ENCODE measurements around the gene LAMA1. TPM values are rescaled to one million over a fixed set of nuclear protein-coding genes. Genes with fewer than 3 reads are reported as not detected.

The LAMA1 gene, protein sequence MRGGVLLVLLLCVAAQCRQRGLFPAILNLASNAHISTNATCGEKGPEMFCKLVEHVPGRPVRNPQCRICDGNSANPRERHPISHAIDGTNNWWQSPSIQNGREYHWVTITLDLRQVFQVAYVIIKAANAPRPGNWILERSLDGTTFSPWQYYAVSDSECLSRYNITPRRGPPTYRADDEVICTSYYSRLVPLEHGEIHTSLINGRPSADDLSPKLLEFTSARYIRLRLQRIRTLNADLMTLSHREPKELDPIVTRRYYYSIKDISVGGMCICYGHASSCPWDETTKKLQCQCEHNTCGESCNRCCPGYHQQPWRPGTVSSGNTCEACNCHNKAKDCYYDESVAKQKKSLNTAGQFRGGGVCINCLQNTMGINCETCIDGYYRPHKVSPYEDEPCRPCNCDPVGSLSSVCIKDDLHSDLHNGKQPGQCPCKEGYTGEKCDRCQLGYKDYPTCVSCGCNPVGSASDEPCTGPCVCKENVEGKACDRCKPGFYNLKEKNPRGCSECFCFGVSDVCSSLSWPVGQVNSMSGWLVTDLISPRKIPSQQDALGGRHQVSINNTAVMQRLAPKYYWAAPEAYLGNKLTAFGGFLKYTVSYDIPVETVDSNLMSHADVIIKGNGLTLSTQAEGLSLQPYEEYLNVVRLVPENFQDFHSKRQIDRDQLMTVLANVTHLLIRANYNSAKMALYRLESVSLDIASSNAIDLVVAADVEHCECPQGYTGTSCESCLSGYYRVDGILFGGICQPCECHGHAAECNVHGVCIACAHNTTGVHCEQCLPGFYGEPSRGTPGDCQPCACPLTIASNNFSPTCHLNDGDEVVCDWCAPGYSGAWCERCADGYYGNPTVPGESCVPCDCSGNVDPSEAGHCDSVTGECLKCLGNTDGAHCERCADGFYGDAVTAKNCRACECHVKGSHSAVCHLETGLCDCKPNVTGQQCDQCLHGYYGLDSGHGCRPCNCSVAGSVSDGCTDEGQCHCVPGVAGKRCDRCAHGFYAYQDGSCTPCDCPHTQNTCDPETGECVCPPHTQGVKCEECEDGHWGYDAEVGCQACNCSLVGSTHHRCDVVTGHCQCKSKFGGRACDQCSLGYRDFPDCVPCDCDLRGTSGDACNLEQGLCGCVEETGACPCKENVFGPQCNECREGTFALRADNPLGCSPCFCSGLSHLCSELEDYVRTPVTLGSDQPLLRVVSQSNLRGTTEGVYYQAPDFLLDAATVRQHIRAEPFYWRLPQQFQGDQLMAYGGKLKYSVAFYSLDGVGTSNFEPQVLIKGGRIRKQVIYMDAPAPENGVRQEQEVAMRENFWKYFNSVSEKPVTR (N-terminal part only)
- total RNA-seq: not detected
- not detected for polyA plus RNA-seq
- not detected for total RNA-seq

DNA sequence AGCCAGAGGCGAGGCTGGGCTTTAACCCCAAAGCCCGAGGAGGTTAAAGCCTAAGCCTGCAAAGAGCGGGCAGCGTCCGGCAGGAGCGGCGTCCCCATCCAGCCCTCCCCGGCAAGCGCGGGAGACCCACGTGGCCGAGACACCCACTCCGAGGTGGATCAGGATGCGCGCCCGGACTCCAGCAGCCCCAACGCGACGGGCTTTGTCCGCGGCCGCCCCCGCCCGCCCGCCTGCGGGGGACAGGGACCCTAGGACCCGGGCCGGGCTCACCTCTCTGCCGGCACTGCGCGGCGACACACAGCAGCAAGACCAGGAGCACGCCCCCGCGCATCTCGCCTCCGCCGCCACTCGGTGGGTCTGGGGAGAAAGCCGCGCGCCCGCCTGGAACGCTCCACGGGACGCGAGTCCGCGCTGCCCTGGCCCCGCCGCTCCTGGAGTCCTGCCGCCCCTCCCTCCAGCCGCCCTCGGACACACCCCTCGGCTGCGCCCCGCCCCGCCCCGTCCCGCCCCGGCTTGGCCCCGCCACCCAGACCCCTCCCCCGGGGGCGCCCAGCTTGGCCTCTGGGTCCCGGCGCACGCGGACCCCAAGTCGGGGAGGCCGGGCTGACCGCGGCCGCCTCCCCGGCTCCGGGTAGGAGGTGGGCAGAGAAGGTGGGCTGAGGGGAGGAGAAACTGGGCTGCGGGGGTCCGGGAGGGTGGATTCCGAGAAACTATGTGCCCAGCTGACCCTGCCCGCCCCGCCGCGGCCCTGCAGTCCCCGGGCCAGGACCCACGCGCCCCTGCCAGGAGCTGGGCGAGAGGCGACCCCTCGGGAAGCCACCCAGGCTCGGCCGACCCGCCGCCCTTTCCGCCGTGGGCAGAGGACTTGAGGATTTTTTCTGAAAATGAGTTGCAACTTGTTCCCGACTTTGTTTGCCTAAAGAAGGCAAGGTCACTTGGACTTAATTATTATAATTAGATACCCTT lies at the start of gene LAMA1:
Gene LAMA1, minus strand, starts transcription at position 408 of the 966 bp plus-strand sequence. Its CDS starts 77 bp downstream, at position 331.
- no peak within 1 kb of the TSS for H3K4me3 ChIP-seq (ENCODE audit: low read length)
- no peak within 1 kb of the TSS for H3K27ac Mint-ChIP-seq
- ATAC-seq (no peak), DNase-seq (no peak)
- H3K36me3 ChIP-seq (ENCODE audit: control insufficient read depth in 2 of 3, insufficient read depth in 3 of 3, low read length in 3 of 3): no peaks in the 10 kb centered on the region
- intact Hi-C loops (cut with micrococcal nuclease): no loop called here
- peaks cover 0 to 19% (median 6%) of the 10 kb centered on the region in 11 donors for H3K9me3 Mint-ChIP-seq
- peaks cover 3 to 13% (median 9%) of the 10 kb centered on the region in 7 donors for H3K4me1 Mint-ChIP-seq
- H3K27ac ChIP-seq (ENCODE audit: low read depth, low read length): no peak within 1 kb of the TSS
- H3K36me3 Mint-ChIP-seq: peaks cover 0 to 14% (median 0%) of the 10 kb centered on the region in 5 donors
- no peaks in the 10 kb centered on the region for H3K4me1 ChIP-seq (ENCODE audit: control insufficient read depth in 2 of 2, insufficient read depth in 2 of 2, low read length in 2 of 2)
- peak within 1 kb of the TSS in 7 of 10 donors; percentile 12 to 66 (median 51) for H3K4me3 Mint-ChIP-seq
- peaks cover 40 to 52% (median 50%) of the 10 kb centered on the region in 5 donors for H3K27me3 Mint-ChIP-seq
- no peaks in the 10 kb centered on the region for H3K27me3 ChIP-seq (ENCODE audit: control insufficient read depth in 2 of 2, insufficient read depth in 2 of 2, low read length in 2 of 2)
- no peaks in the 10 kb centered on the region for H3K9me3 ChIP-seq (ENCODE audit: control insufficient read depth in 2 of 3, low read length in 3 of 3)
- ChIA-PET CTCF (no interaction called here), POLR2A (no interaction called here)

GRCh38 chr18:7165846-7166393 lies 48.3 kb upstream of the LAMA1 start:
- intact Hi-C loops (cut with micrococcal nuclease): no loop called here
- H3K27me3 ChIP-seq (ENCODE audit: control insufficient read depth in 2 of 2, insufficient read depth in 2 of 2, low read length in 2 of 2): no peaks in the 10 kb centered on the region
- no peak overlapping the region for H3K27ac ChIP-seq (ENCODE audit: low read depth, low read length)
- no peak for DNase-seq
- Mint-ChIP-seq H3K9me3 (peaks cover 0 to 4% (median 0%) of the 10 kb centered on the region in 11 donors), H3K27me3 (peaks cover 0 to 7% (median 0%) of the 10 kb centered on the region in 5 donors), H3K27ac (peak overlapping the region in 2 of 9 donors; percentile 57 to 68), H3K4me1 (no peaks in the 10 kb centered on the region), H3K36me3 (no peaks in the 10 kb centered on the region), H3K4me3 (no peak overlapping the region)
- no peaks in the 10 kb centered on the region for H3K9me3 ChIP-seq (ENCODE audit: control insufficient read depth in 2 of 3, low read length in 3 of 3)
- ATAC-seq: no peak
- ChIA-PET POLR2A (no interaction called here), CTCF (no interaction called here)
- H3K4me1 ChIP-seq (ENCODE audit: control insufficient read depth in 2 of 2, insufficient read depth in 2 of 2, low read length in 2 of 2): no peaks in the 10 kb centered on the region
- H3K36me3 ChIP-seq (ENCODE audit: control insufficient read depth in 2 of 3, insufficient read depth in 3 of 3, low read length in 3 of 3): no peaks in the 10 kb centered on the region
- H3K4me3 ChIP-seq (ENCODE audit: low read length): no peak overlapping the region

- Histone ChIP-seq H3K27ac (ENCODE audit: low read depth, low read length) (no peak overlapping the region), H3K27me3 (ENCODE audit: control insufficient read depth in 2 of 2, insufficient read depth in 2 of 2, low read length in 2 of 2) (no peaks in the 10 kb centered on the region), H3K4me3 (ENCODE audit: low read length) (no peak overlapping the region), H3K9me3 (ENCODE audit: control insufficient read depth in 2 of 3, low read length in 3 of 3) (no peaks in the 10 kb centered on the region), H3K36me3 (ENCODE audit: control insufficient read depth in 2 of 3, insufficient read depth in 3 of 3, low read length in 3 of 3) (no peaks in the 10 kb centered on the region), H3K4me1 (ENCODE audit: control insufficient read depth in 2 of 2, insufficient read depth in 2 of 2, low read length in 2 of 2) (no peaks in the 10 kb centered on the region)
- H3K27ac Mint-ChIP-seq: no peak overlapping the region
- DNase-seq (no peak), ATAC-seq (no peak)
- no peak overlapping the region for H3K4me3 Mint-ChIP-seq
- H3K4me1 Mint-ChIP-seq: no peaks in the 10 kb centered on the region
- peaks cover 0 to 7% (median 0%) of the 10 kb centered on the region in 5 donors for H3K27me3 Mint-ChIP-seq
- intact Hi-C loops (cut with micrococcal nuclease): no loop called here
- POLR2A ChIA-PET: no interaction called here
- no peaks in the 10 kb centered on the region for H3K36me3 Mint-ChIP-seq
- H3K9me3 Mint-ChIP-seq: peaks cover 0 to 4% (median 0%) of the 10 kb centered on the region in 11 donors
- CTCF ChIA-PET: no interaction called here
These were observed 46.9 kb upstream of the LAMA1 start for GRCh38 chr18:7164323-7165004.

- H3K9me3 ChIP-seq (ENCODE audit: control insufficient read depth in 2 of 3, low read length in 3 of 3): no peaks in the 10 kb centered on the region
- peaks cover 0 to 3% (median 0%) of the 10 kb centered on the region in 5 donors for H3K27me3 Mint-ChIP-seq
- H3K4me1 Mint-ChIP-seq: peaks cover 0 to 5% (median 0%) of the 10 kb centered on the region in 7 donors
- CTCF ChIA-PET: no interaction called here
- POLR2A ChIA-PET: no interaction called here
- H3K4me1 ChIP-seq (ENCODE audit: control insufficient read depth in 2 of 2, insufficient read depth in 2 of 2, low read length in 2 of 2): no peaks in the 10 kb centered on the region
- no peaks in the 10 kb centered on the region for H3K36me3 Mint-ChIP-seq
- no peaks in the 10 kb centered on the region for H3K27me3 ChIP-seq (ENCODE audit: control insufficient read depth in 2 of 2, insufficient read depth in 2 of 2, low read length in 2 of 2)
- intact Hi-C loops (cut with micrococcal nuclease): no loop called here
- no peak overlapping the region for H3K4me3 ChIP-seq (ENCODE audit: low read length)
- H3K4me3 Mint-ChIP-seq: no peak overlapping the region
- H3K36me3 ChIP-seq (ENCODE audit: control insufficient read depth in 2 of 3, insufficient read depth in 3 of 3, low read length in 3 of 3): no peaks in the 10 kb centered on the region
- no peak overlapping the region for H3K27ac ChIP-seq (ENCODE audit: low read depth, low read length)
- DNase-seq (no peak), ATAC-seq (no peak)
- no peak overlapping the region for H3K27ac Mint-ChIP-seq
- peaks cover 0 to 2% (median 0%) of the 10 kb centered on the region in 11 donors for H3K9me3 Mint-ChIP-seq
These were observed 40.6 kb upstream of the LAMA1 start for GRCh38 chr18:7158216-7158615.

DNA sequence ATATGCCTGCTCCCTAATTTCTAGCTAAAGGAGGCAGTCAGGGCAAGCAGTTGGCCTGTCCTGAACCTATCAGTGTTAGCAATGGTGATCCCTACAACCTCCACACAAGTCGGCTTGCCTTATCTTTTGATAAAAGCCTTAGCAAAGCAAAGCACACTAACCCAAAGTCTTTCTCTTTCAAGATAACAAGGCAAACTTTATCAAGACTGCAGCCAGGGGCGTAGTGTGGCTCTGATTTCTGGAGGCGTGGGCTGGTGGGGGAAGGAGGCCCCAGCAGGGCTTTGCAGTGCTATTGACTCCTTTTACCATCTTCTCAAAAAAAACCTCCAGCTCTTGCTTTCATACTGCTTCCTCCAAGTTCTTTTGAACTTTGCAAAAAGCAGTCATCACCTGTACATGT lies 40.2 kb upstream of the LAMA1 start:
- Histone ChIP-seq H3K9me3 (ENCODE audit: control insufficient read depth in 2 of 3, low read length in 3 of 3) (no peaks in the 10 kb centered on the region), H3K36me3 (ENCODE audit: control insufficient read depth in 2 of 3, insufficient read depth in 3 of 3, low read length in 3 of 3) (no peaks in the 10 kb centered on the region), H3K4me3 (ENCODE audit: low read length) (no peak overlapping the region), H3K4me1 (ENCODE audit: control insufficient read depth in 2 of 2, insufficient read depth in 2 of 2, low read length in 2 of 2) (no peaks in the 10 kb centered on the region), H3K27ac (ENCODE audit: low read depth, low read length) (no peak overlapping the region), H3K27me3 (ENCODE audit: control insufficient read depth in 2 of 2, insufficient read depth in 2 of 2, low read length in 2 of 2) (no peaks in the 10 kb centered on the region)
- ATAC-seq: no peak
- Mint-ChIP-seq H3K27ac (no peak overlapping the region), H3K9me3 (peaks cover 0 to 2% (median 0%) of the 10 kb centered on the region in 11 donors), H3K36me3 (no peaks in the 10 kb centered on the region), H3K4me3 (no peak overlapping the region), H3K27me3 (peaks cover 0 to 3% (median 0%) of the 10 kb centered on the region in 5 donors), H3K4me1 (peaks cover 0 to 5% (median 0%) of the 10 kb centered on the region in 7 donors)
- CTCF ChIA-PET: no interaction called here
- POLR2A ChIA-PET: no interaction called here
- no peak for DNase-seq
- intact Hi-C loops (cut with micrococcal nuclease): no loop called here

Measured in naive thymus-derived CD4-positive, alpha-beta T cell (primary cell).